AG10803 (cell line): ENCODE measurements around the gene DNAJC6.
A peak's percentile ranks its signal among the peaks of the same experiment; 100 is the strongest.
"Not testable (repeated sequence)": the region's sequence is repeated elsewhere in the genome, so short reads cannot be mapped to it uniquely, and the experiment has no call there.

ENCODE experiments used
- DNase-seq: peaks from one replicate; pipeline ENCODE4 v3.0.0; 2010; ENCODE audit warnings: low read depth
- H3K4me3 ChIP-seq: 2 replicates; pipeline ENCODE4 v1.5.1; 2011; ENCODE audit warnings: mild to moderate bottlenecking, low read length, control low read depth
- CTCF ChIP-seq: conservative IDR thresholded peaks from 2 replicates; pipeline ENCODE4 v1.5.1; 2011; ENCODE audit warnings: mild to moderate bottlenecking, low read length, control low read depth, inconsistent platforms

Gene DNAJC6

GRCh38 chr1:65277605-65278347, 31.6 kb upstream of the DNAJC6 start:
- TF ChIP-seq CTCF, result no peak
- DNase-seq, result no peak
- H3K4me3 ChIP-seq, result no peak overlapping the region

- no peak for TF ChIP-seq CTCF
- no peak overlapping the region for H3K4me3 ChIP-seq
- DNase-seq, result peak; percentile 46
Observed at GRCh38 chr1:65278376-65279069, 30.8 kb upstream of the DNAJC6 start.

GRCh38 chr1:65279070-65279779, 30.1 kb upstream of the DNAJC6 start:
- DNase-seq, result no peak
- H3K4me3 ChIP-seq, result no peak overlapping the region
- no peak for TF ChIP-seq CTCF

- no peak for DNase-seq
- no peak overlapping the region for H3K4me3 ChIP-seq
- TF ChIP-seq CTCF, result no peak
Observed at GRCh38 chr1:65281846-65282245, 27.5 kb upstream of the DNAJC6 start.

GRCh38 chr1:65284229-65284628, 25.1 kb upstream of the DNAJC6 start:
- TF ChIP-seq CTCF, result no peak
- no peak for DNase-seq
- no peak overlapping the region for H3K4me3 ChIP-seq

GRCh38 chr1:65289449-65289848, 19.9 kb upstream of the DNAJC6 start:
- DNase-seq, result no peak
- no peak for TF ChIP-seq CTCF
- H3K4me3 ChIP-seq, result no peak overlapping the region

GRCh38 chr1:65291818-65292217, 17.5 kb upstream of the DNAJC6 start:
- not testable (repeated sequence) for DNase-seq, H3K4me3 ChIP-seq
